ENCODE results near the gene XPNPEP1. TPM values are rescaled to one million over a fixed set of nuclear protein-coding genes. Genes with fewer than 3 reads are reported as not detected.
A peak's percentile ranks its signal among the peaks of the same experiment; 100 is the strongest.

The XPNPEP1 gene
- polyA plus RNA-seq, 4 donors, result 76.6 to 138 (median 112) TPM

DNA sequence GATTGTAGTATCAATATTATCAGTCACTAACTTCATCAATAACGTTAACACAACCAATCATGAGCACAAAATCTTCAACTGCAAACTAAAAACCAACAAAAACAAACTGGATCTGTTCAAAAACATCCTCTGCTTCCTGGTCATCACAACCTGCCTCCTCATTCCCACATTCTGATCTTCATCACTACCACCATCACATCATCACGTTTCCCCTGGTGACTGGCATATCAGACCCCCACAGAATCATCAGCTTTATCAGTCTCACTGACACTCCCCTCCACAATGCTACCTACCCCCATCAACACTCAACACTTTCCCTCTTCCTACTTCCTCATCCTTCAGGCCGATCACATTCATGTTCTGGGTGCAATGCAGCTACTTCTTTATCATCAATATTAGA lies 11.4 kb downstream of the XPNPEP1 start:
- H3K27ac ChIP-seq (ENCODE audit: low read depth in 1 of 3, low read length in 2 of 3), result peak overlapping the region in 2 of 3 donors; percentile 43 to 92
- H3K36me3 ChIP-seq (ENCODE audit: control insufficient read depth in 3 of 3, insufficient read depth in 2 of 3, low read depth in 1 of 3, low read length in 3 of 3), result peaks cover 0 to 23% (median 0%) of the 10 kb centered on the region in 3 donors
- H3K4me1 ChIP-seq (ENCODE audit: control insufficient read depth in 3 of 3, insufficient read depth in 2 of 3, low read depth in 1 of 3, low read length in 2 of 3), result peaks cover 13 to 53% (median 23%) of the 10 kb centered on the region in 3 donors

DNA sequence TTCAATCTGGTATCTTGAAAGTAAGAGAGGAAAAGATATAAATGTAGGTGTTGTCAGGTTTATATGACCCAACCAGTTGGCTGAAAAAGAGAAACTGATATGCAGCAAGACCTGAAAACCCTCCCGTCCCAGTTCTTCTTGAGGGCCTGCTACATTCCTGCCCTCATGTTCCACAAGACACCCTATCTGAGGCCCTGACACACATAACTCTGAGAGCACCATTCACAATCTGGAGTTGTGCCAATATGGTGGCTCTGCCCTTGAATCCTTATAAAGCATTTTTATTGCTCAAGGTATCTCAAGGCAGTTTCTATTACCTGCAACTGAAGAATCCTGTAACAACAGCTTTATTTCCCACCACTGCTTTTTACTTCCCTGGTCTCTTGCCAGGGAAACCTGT lies 17.0 kb downstream of the XPNPEP1 start:
- Histone ChIP-seq H3K27ac (ENCODE audit: low read depth in 1 of 3, low read length in 2 of 3) (peak overlapping the region in 1 of 3 donors; percentile 90), H3K4me3 (ENCODE audit: low read depth in 1 of 3, low read length in 3 of 3) (no peak overlapping the region), H3K9me3 (ENCODE audit: control insufficient read depth in 2 of 2, insufficient read depth in 1 of 2, low read depth in 1 of 2, low read length in 1 of 2) (no peaks in the 10 kb centered on the region), H3K4me1 (ENCODE audit: control insufficient read depth in 3 of 3, insufficient read depth in 2 of 3, low read depth in 1 of 3, low read length in 2 of 3) (peaks cover 12 to 43% (median 15%) of the 10 kb centered on the region in 3 donors), H3K27me3 (ENCODE audit: control insufficient read depth in 3 of 3, insufficient read depth in 3 of 3, low read length in 3 of 3) (no peaks in the 10 kb centered on the region), H3K36me3 (ENCODE audit: control insufficient read depth in 3 of 3, insufficient read depth in 2 of 3, low read depth in 1 of 3, low read length in 3 of 3) (peaks cover 2 to 39% (median 6%) of the 10 kb centered on the region in 3 donors)
- DNase-seq (peak; percentile 84 to 90), FAIRE-seq (no peak)
- WGBS, 3 donors, result 16 to 68% (median 16%) methylated on average over 1 of the region's 1 CpG

More for the DNA sequence above, 11.4 kb downstream of the XPNPEP1 start:
- WGBS, 3 donors, result 77 to 82% (median 79%) methylated on average over 3 of the region's 3 CpGs
- no peaks in the 10 kb centered on the region for H3K9me3 ChIP-seq (ENCODE audit: control insufficient read depth in 2 of 2, insufficient read depth in 1 of 2, low read depth in 1 of 2, low read length in 1 of 2)
- FAIRE-seq (no peak), DNase-seq (no peak)
- no peaks in the 10 kb centered on the region for H3K27me3 ChIP-seq (ENCODE audit: control insufficient read depth in 3 of 3, insufficient read depth in 3 of 3, low read length in 3 of 3)
- H3K4me3 ChIP-seq (ENCODE audit: low read depth in 1 of 3, low read length in 3 of 3), result no peak overlapping the region

DNA sequence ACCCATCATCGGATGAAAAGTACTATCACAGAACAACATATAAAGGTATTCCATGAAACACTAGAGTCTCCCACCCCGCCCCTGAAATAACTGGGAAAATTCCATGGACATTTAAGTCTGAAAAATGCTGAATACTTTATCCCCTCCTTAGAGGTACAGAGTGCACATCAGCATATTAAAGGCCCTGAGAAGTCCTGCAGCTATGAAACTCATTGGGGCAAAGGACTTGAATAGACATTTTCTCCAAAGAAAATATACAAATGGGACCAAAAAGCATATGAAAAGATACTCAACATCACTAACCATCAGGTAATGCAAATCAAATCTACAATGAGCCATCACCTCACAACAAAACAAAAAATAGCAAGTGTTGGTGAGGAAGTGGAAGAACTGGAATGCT lies 18.9 kb downstream of the XPNPEP1 start:
- Histone ChIP-seq H3K4me1 (ENCODE audit: control insufficient read depth in 3 of 3, insufficient read depth in 2 of 3, low read depth in 1 of 3, low read length in 2 of 3) (peaks cover 14 to 39% (median 23%) of the 10 kb centered on the region in 3 donors), H3K36me3 (ENCODE audit: control insufficient read depth in 3 of 3, insufficient read depth in 2 of 3, low read depth in 1 of 3, low read length in 3 of 3) (peaks cover 3 to 38% (median 6%) of the 10 kb centered on the region in 3 donors), H3K4me3 (ENCODE audit: low read depth in 1 of 3, low read length in 3 of 3) (no peak overlapping the region), H3K27me3 (ENCODE audit: control insufficient read depth in 3 of 3, insufficient read depth in 3 of 3, low read length in 3 of 3) (no peaks in the 10 kb centered on the region), H3K27ac (ENCODE audit: low read depth in 1 of 3, low read length in 2 of 3) (peak overlapping the region in 1 of 3 donors; percentile 27), H3K9me3 (ENCODE audit: control insufficient read depth in 2 of 2, insufficient read depth in 1 of 2, low read depth in 1 of 2, low read length in 1 of 2) (no peaks in the 10 kb centered on the region)
- no peak for FAIRE-seq
- DNase-seq, result no peak
- WGBS, 3 donors, result 98 to 100% (median 99%) methylated on average over 2 of the region's 2 CpGs

DNA sequence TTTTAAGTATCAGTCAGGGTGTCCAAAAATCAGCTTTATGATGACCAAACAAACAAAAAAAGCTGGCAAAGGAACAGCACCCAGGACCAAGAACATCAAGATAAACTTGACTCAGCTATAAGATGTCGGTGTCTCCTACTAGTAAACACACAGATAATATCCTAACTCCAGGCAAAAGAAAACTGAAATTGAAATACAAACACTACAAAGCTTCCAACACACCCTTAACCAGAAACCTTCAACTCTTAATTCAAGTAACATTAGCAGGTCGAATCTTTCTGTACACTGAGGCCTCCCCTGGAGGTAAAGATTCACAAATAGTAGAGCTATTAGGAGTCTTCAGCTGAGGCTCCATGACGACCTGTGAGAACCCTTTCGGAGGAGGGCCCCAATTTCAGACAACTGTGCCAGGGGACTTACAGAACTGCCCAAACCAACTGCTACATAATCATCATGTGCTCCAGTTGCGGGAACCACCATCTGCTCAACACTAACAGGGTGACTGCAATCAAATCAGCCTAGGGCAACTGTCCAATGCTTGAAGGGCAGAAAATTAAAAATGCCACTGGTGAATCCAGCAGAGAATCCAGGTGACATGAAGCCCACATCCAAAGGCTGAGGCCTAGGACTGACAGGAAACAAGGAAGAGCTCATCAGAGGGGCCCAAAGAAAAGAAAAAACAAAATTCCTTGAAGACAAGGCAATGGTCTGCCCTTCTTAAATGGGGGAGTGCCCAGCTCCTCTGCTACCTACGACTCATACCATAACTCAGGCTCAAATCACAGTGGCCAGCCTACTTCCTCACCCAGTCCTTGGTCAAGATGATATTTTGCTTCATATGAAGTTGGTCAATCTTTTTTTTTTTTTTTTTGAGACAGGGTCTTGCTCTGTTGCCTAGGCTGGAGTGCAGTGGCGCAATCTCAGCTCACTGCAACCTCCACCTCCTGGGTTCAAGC lies 20.0 kb downstream of the XPNPEP1 start:
- Histone ChIP-seq H3K4me3 (ENCODE audit: low read depth in 1 of 3, low read length in 3 of 3) (no peak overlapping the region), H3K27me3 (ENCODE audit: control insufficient read depth in 3 of 3, insufficient read depth in 3 of 3, low read length in 3 of 3) (no peaks in the 10 kb centered on the region), H3K27ac (ENCODE audit: low read depth in 1 of 3, low read length in 2 of 3) (peak overlapping the region; percentile 86), H3K36me3 (ENCODE audit: control insufficient read depth in 3 of 3, insufficient read depth in 2 of 3, low read depth in 1 of 3, low read length in 3 of 3) (peaks cover 3 to 38% (median 6%) of the 10 kb centered on the region in 3 donors), H3K4me1 (ENCODE audit: control insufficient read depth in 3 of 3, insufficient read depth in 2 of 3, low read depth in 1 of 3, low read length in 2 of 3) (peaks cover 22 to 49% (median 23%) of the 10 kb centered on the region in 3 donors), H3K9me3 (ENCODE audit: control insufficient read depth in 2 of 2, insufficient read depth in 1 of 2, low read depth in 1 of 2, low read length in 1 of 2) (no peaks in the 10 kb centered on the region)
- FAIRE-seq, result no peak
- DNase-seq, result peak in 1 of 2 donors; percentile 67
- WGBS, 3 donors, result 36 to 61% (median 57%) methylated on average over 7 of the region's 7 CpGs

GRCh38 chr10:109899356-109900331 lies 23.7 kb downstream of the XPNPEP1 start:
- Histone ChIP-seq H3K4me3 (ENCODE audit: low read depth in 1 of 3, low read length in 3 of 3) (no peak overlapping the region), H3K27ac (ENCODE audit: low read depth in 1 of 3, low read length in 2 of 3) (peak overlapping the region; percentile 2 to 81 (median 52)), H3K36me3 (ENCODE audit: control insufficient read depth in 3 of 3, insufficient read depth in 2 of 3, low read depth in 1 of 3, low read length in 3 of 3) (peaks cover 2 to 39% (median 3%) of the 10 kb centered on the region in 3 donors), H3K9me3 (ENCODE audit: control insufficient read depth in 2 of 2, insufficient read depth in 1 of 2, low read depth in 1 of 2, low read length in 1 of 2) (no peaks in the 10 kb centered on the region), H3K4me1 (ENCODE audit: control insufficient read depth in 3 of 3, insufficient read depth in 2 of 3, low read depth in 1 of 3, low read length in 2 of 3) (peaks cover 16 to 40% (median 26%) of the 10 kb centered on the region in 3 donors), H3K27me3 (ENCODE audit: control insufficient read depth in 3 of 3, insufficient read depth in 3 of 3, low read length in 3 of 3) (no peaks in the 10 kb centered on the region)
- DNase-seq, result no peak
- no peak for FAIRE-seq
- WGBS, 3 donors, result 74 to 81% (median 79%) methylated on average over 9 of the region's 9 CpGs

- H3K27me3 ChIP-seq (ENCODE audit: control insufficient read depth in 3 of 3, insufficient read depth in 3 of 3, low read length in 3 of 3), result no peaks in the 10 kb centered on the region
- H3K4me1 ChIP-seq (ENCODE audit: control insufficient read depth in 3 of 3, insufficient read depth in 2 of 3, low read depth in 1 of 3, low read length in 2 of 3), result peaks cover 16 to 48% (median 25%) of the 10 kb centered on the region in 3 donors
- peak overlapping the region; percentile 2 to 81 (median 52) for H3K27ac ChIP-seq (ENCODE audit: low read depth in 1 of 3, low read length in 2 of 3)
- no peak overlapping the region for H3K4me3 ChIP-seq (ENCODE audit: low read depth in 1 of 3, low read length in 3 of 3)
- DNase-seq, result peak; percentile 51 to 67
- no peak for FAIRE-seq
- H3K36me3 ChIP-seq (ENCODE audit: control insufficient read depth in 3 of 3, insufficient read depth in 2 of 3, low read depth in 1 of 3, low read length in 3 of 3), result peaks cover 2 to 41% (median 3%) of the 10 kb centered on the region in 3 donors
- no peaks in the 10 kb centered on the region for H3K9me3 ChIP-seq (ENCODE audit: control insufficient read depth in 2 of 2, insufficient read depth in 1 of 2, low read depth in 1 of 2, low read length in 1 of 2)
- 43 to 51% (median 47%) methylated on average over 5 of the region's 5 CpGs for WGBS, 3 donors
Measured at GRCh38 chr10:109898666-109899355, 24.5 kb downstream of the XPNPEP1 start.

DNA sequence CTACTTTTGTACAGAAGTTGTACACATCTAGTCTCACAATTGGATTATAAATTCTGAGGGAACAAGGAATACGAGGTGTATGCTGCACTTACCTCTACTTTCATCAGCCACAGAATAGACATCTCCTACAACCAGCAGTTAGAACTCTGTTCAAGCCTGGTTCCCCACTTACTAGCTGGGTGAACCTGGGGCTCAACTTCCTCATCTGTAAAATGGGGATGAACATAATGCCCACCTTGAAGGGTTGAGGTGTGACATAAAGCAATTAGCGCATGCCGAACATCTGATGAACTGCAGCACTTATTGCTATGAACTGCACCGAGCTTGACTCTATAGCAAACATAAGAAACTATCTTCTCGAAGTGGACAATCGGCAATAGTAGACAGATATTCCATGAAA lies 25.3 kb downstream of the XPNPEP1 start:
- Histone ChIP-seq H3K27me3 (ENCODE audit: control insufficient read depth in 3 of 3, insufficient read depth in 3 of 3, low read length in 3 of 3) (no peaks in the 10 kb centered on the region), H3K4me3 (ENCODE audit: low read depth in 1 of 3, low read length in 3 of 3) (no peak overlapping the region), H3K27ac (ENCODE audit: low read depth in 1 of 3, low read length in 2 of 3) (peak overlapping the region in 2 of 3 donors; percentile 0 to 52), H3K4me1 (ENCODE audit: control insufficient read depth in 3 of 3, insufficient read depth in 2 of 3, low read depth in 1 of 3, low read length in 2 of 3) (peaks cover 12 to 47% (median 24%) of the 10 kb centered on the region in 3 donors), H3K9me3 (ENCODE audit: control insufficient read depth in 2 of 2, insufficient read depth in 1 of 2, low read depth in 1 of 2, low read length in 1 of 2) (no peaks in the 10 kb centered on the region), H3K36me3 (ENCODE audit: control insufficient read depth in 3 of 3, insufficient read depth in 2 of 3, low read depth in 1 of 3, low read length in 3 of 3) (peaks cover 2 to 37% (median 3%) of the 10 kb centered on the region in 3 donors)
- 97 to 100% (median 98%) methylated on average over 6 of the region's 6 CpGs for WGBS, 3 donors
- no peak for FAIRE-seq
- no peak for DNase-seq
